Lung microvascular endothelial cell (primary cell): ENCODE results near the gene POU5F1. TPM values are rescaled to one million over a fixed set of nuclear protein-coding genes. Genes with fewer than 3 reads are reported as not detected.

Source experiments
- DNase-seq, 2 donors: peaks; one replicate each; pipeline versions ENCODE4 v3.0.0 to v3.0.0-alpha.2; 2010; ENCODE audit warnings: low read depth in 2 of 2
- total RNA-seq: library from RNA; depleted of rRNA; stranded (reverse); fragments of >200 nt; gene quantifications from 2 replicates; pipeline ENCODE4 v1.2.1, GENCODE V29; 2014

POU5F1 gene
- total RNA-seq, 1 donor from 2014 or later, result not detected

GRCh38 chr6:31116661-31117385, 53.7 kb downstream of the POU5F1 start:
- peak; percentile 65 to 92 for DNase-seq

GRCh38 chr6:31115941-31116560, 54.4 kb downstream of the POU5F1 start:
- no peak for DNase-seq

GRCh38 chr6:31114970-31115849, 55.3 kb downstream of the POU5F1 start:
- peak; percentile 57 to 78 for DNase-seq

- peak; percentile 75 to 90 for DNase-seq
These were observed 56.0 kb downstream of the POU5F1 start, which contains the start of gene PSORS1C1 for GRCh38 chr6:31114541-31114878. PSORS1C1 (plus strand) TSS chr6:31114800; CDS start chr6:31129633, 14,833 bp downstream.

Other genes starting within 250 kb of the POU5F1 start
- gene SFTA2, start 238.5 kb downstream of the POU5F1 start, total RNA-seq, result not detected in 2 replicates
- not detected in 2 replicates for gene MUCL3, start 229.7 kb downstream of the POU5F1 start, total RNA-seq
- gene MUC21, start 187.0 kb downstream of the POU5F1 start, total RNA-seq, result not detected in 2 replicates
- not detected in 2 replicates for gene MUC22, start 160.2 kb downstream of the POU5F1 start, total RNA-seq
- not detected in 2 replicates for gene C6orf15, start 58.1 kb downstream of the POU5F1 start, total RNA-seq
- gene PSORS1C1, start 55.9 kb downstream of the POU5F1 start, total RNA-seq, result 2.6 and 6.7 TPM in 2 replicates
- gene CDSN, start 50.2 kb downstream of the POU5F1 start, total RNA-seq, result under 0.01 TPM in 1 of 2 replicates, not detected in the other
- gene PSORS1C2, start 31.6 kb downstream of the POU5F1 start, total RNA-seq, result not detected in 2 replicates
- 7.7 and 8.7 TPM in 2 replicates for gene CCHCR1, start 12.9 kb downstream of the POU5F1 start, total RNA-seq
- 6.3 and 12.0 TPM in 2 replicates for gene TCF19, start 12.1 kb downstream of the POU5F1 start, total RNA-seq
- gene HLA-C, start 101.4 kb upstream of the POU5F1 start, total RNA-seq, result 64.7 and 247 TPM in 2 replicates
- gene HLA-B, start 186.5 kb upstream of the POU5F1 start, total RNA-seq, result 153 and 307 TPM in 2 replicates
- gene MICA, start 232.9 kb upstream of the POU5F1 start, total RNA-seq, result 15.3 and 31.4 TPM in 2 replicates